Measurements from ENCODE around the gene ALDH1A3. TPM values are rescaled to one million over a fixed set of nuclear protein-coding genes. Genes with fewer than 3 reads are reported as not detected.

ALDH1A3 gene
- total and polyA plus RNA-seq, 2 experiments from 2014 or later, result 4.0 to 19.8 TPM

DNA sequence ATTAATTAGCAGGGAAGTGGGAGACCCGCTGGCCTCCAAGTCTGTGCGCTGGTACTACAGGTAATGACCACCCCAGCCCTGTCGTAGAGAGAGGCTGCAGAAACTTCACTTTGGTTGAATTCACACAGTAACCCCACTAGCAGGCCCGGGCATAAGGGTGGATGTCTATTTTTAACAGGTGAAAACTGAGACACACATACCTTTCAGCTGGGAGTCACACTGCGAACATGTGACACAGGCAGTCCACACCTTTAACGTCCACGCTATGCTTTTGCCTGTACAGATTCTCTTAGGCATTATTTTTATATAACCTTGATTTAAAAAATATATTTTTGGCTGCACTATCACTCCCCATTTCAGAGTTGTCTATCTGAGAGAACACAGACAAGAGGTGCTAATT lies 43.4 kb downstream of the ALDH1A3 start:
- no peak for ATAC-seq
- peaks cover 56% of the 10 kb centered on the region for H3K27me3 ChIP-seq (ENCODE audit: insufficient read depth)

More for the DNA sequence above, 43.4 kb downstream of the ALDH1A3 start:
- Histone ChIP-seq H3K27ac (ENCODE audit: low read depth) (no peak overlapping the region), H3F3A (replicated peaks; ENCODE audit: low read depth) (no peaks in the 10 kb centered on the region), H4K20me1 (replicated peaks; ENCODE audit: insufficient read depth) (no peaks in the 10 kb centered on the region), H3K9me2 (ENCODE audit: insufficient read depth) (no peaks in the 10 kb centered on the region), H3K36me3 (ENCODE audit: insufficient read depth) (no peaks in the 10 kb centered on the region), H3K4me2 (no peak overlapping the region), H2AFZ (no peak overlapping the region), H3K4me3 (no peak overlapping the region), H3K4me1 (ENCODE audit: insufficient read depth) (no peaks in the 10 kb centered on the region), H3K79me2 (replicated peaks; ENCODE audit: insufficient read depth) (no peaks in the 10 kb centered on the region)
- H3K4me1 Mint-ChIP-seq, result peaks cover 5% of the 10 kb centered on the region; the same call in 2 of the 3 replicates
- no peak overlapping the region for H3K4me3 Mint-ChIP-seq
- no peak for TF ChIP-seq REST (IDR thresholded peaks at IDR 0.05; ENCODE audit: unreplicated experiment)
- TF ChIP-seq JUNB (IDR thresholded peaks at IDR 0.05; ENCODE audit: unreplicated experiment), result no peak
- TF ChIP-seq ZNF114 (CRISPR knock-in tag; IDR thresholded peaks at IDR 0.05), result no peak
- TF ChIP-seq NANOG (IDR thresholded peaks at IDR 0.05; ENCODE audit: borderline replicate concordance), result no peak
- TF ChIP-seq STAT1 (IDR thresholded peaks at IDR 0.05; ENCODE audit: unreplicated experiment), result no peak
- no peak for TF ChIP-seq CREB1 (CRISPR knock-in tag; IDR thresholded peaks at IDR 0.05; ENCODE audit: low read depth)
- no peak for TF ChIP-seq ZNF331 (CRISPR knock-in tag; IDR thresholded peaks at IDR 0.05; ENCODE audit: low read depth)
- TF ChIP-seq, protein P1, sequence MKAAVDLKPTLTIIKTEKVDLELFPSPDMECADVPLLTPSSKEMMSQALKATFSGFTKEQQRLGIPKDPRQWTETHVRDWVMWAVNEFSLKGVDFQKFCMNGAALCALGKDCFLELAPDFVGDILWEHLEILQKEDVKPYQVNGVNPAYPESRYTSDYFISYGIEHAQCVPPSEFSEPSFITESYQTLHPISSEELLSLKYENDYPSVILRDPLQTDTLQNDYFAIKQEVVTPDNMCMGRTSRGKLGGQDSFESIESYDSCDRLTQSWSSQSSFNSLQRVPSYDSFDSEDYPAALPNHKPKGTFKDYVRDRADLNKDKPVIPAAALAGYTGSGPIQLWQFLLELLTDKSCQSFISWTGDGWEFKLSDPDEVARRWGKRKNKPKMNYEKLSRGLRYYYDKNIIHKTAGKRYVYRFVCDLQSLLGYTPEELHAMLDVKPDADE (IDR thresholded peaks at IDR 0.05), result no peak
- TF ChIP-seq CTCF (conservative IDR thresholded peaks at IDR 0.05; ENCODE audit: low read depth in 2 of 2), result no peak
- no peak for TF ChIP-seq EZH2 (IDR thresholded peaks at IDR 0.05; ENCODE audit: low read depth, unreplicated experiment)
- TF ChIP-seq POLR2AphosphoS5 (IDR thresholded peaks at IDR 0.05; ENCODE audit: low read depth), result no peak
- TF ChIP-seq EZH2phosphoT487 (IDR thresholded peaks at IDR 0.05; ENCODE audit: unreplicated experiment), result no peak
- no peak for TF ChIP-seq ZNF462 (CRISPR knock-in tag; IDR thresholded peaks at IDR 0.05)
- H3K36me3 Mint-ChIP-seq (ENCODE audit: low read depth), result no peaks in the 10 kb centered on the region
- peaks cover 47% of the 10 kb centered on the region for H3K27me3 Mint-ChIP-seq (ENCODE audit: insufficient read depth, low read depth, poor library complexity)
- no peak for DNase-seq (ENCODE audit: low spot score)
- no peaks in the 10 kb centered on the region for H3K9me3 Mint-ChIP-seq
- H3K27ac Mint-ChIP-seq, result no peak overlapping the region
